SK-N-SH treated with all-trans-retinoic acid at 6 μM for 48 hours (cell line): ENCODE results near the gene GH1.

Source experiments
- ARNTL ChIP-seq: fragments of 450-650 bp; formaldehyde crosslinking; IDR thresholded peaks from 2 replicates; pipeline ENCODE4 v1.5.0; 2020; ENCODE audit warnings: low read depth, mild to moderate bottlenecking, moderate library complexity, borderline replicate concordance
- TCF4 ChIP-seq: fragments of 250-450 bp; sonication (Bioruptor Pico); IDR thresholded peaks from 2 replicates; pipeline ENCODE4 v1.8.0; 2021; ENCODE audit warnings: mild to moderate bottlenecking, moderate library complexity, borderline replicate concordance
- ZC3H10 ChIP-seq: fragments of 250-450 bp; sonication (Bioruptor Pico); IDR thresholded peaks from 2 replicates; pipeline ENCODE4 v1.5.1; 2021; ENCODE audit warnings: mild to moderate bottlenecking, moderate library complexity
- TF ChIP-seq, protein P1 (sequence below): fragments of 250-450 bp; sonication (Bioruptor Pico); IDR thresholded peaks from 2 replicates; pipeline ENCODE4 v1.8.0; 2020; ENCODE audit warnings: mild to moderate bottlenecking, moderate library complexity, borderline replicate concordance

DNA sequence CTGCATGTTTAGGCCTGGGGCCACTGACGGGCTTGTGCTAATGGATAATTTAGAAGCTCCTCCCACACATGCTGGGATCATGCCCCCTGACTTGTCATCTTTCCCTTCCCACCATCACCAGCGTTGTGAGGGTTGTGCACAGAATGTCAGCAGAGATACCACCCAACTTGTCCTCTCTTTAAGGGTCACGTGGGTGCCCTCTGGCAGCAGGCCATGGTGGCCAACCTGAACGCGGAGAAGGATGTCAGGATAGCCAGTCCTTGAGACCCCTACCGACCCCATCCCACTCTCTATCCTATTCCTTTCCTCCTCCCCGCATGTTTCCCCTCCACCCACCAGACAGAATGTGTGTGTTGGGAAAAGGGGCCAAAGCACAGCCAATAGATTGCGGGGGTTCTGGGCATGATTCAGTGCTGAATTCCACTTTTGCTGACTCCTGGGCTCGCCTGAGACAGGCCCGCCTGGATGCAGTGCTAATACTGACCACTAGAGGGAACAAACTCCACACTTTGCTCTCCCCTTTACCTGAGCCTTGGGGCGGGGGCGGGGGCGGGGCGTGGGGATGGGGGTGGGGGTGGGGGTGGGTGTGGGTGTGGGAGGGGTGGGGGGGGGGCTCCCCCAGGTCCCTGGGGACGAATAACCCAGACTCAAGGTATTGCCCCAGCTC lies 36.6 kb downstream of the GH1 start, which contains the start of gene GH2:
- no peak for TF ChIP-seq ARNTL (CRISPR knock-in tag)
- no peak for TF ChIP-seq ZC3H10 (CRISPR knock-in tag)
- TF ChIP-seq, protein P1, sequence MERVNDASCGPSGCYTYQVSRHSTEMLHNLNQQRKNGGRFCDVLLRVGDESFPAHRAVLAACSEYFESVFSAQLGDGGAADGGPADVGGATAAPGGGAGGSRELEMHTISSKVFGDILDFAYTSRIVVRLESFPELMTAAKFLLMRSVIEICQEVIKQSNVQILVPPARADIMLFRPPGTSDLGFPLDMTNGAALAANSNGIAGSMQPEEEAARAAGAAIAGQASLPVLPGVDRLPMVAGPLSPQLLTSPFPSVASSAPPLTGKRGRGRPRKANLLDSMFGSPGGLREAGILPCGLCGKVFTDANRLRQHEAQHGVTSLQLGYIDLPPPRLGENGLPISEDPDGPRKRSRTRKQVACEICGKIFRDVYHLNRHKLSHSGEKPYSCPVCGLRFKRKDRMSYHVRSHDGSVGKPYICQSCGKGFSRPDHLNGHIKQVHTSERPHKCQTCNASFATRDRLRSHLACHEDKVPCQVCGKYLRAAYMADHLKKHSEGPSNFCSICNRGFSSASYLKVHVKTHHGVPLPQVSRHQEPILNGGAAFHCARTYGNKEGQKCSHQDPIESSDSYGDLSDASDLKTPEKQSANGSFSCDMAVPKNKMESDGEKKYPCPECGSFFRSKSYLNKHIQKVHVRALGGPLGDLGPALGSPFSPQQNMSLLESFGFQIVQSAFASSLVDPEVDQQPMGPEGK (CRISPR knock-in tag), result no peak
- TF ChIP-seq TCF4 (CRISPR knock-in tag), result no peak
